GM12801 (cell line): ENCODE results near the gene CNTN4.

Source experiments
- CTCF ChIP-seq: IDR thresholded peaks from one replicate; pipeline ENCODE4 v1.5.1; 2011; ENCODE audit warnings: control low read depth; ENCODE audit not compliant: insufficient read length; ENCODE audit errors: extremely low read depth

Gene CNTN4

DNA sequence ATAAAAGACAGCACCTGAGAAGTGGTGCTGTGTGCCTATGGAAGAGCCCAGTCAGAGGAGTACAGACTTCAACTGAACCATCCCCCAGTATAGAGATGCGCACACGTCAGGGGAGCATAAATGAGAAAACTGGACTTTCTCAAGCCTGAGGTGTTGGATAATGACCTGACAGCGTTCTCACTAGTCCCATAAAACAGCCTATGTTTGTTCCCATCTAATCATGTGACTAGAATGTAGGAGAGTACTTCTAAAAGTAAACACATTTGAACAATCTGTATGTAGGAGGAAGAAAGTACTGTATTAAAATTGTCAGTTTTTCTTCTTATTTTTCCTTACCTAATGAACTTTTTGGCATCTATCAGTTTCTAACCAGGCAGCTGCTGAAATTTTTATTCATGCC, 498.9 kb downstream of the CNTN4 start:
- TF ChIP-seq CTCF = no peak

GRCh38 chr3:2599471-2599870, 500.8 kb downstream of the CNTN4 start:
- no peak for TF ChIP-seq CTCF

- no peak for TF ChIP-seq CTCF
Observed at GRCh38 chr3:2603692-2604289, 505.1 kb downstream of the CNTN4 start.

- TF ChIP-seq CTCF = no peak
Observed at GRCh38 chr3:2614578-2614977, 515.9 kb downstream of the CNTN4 start.

DNA sequence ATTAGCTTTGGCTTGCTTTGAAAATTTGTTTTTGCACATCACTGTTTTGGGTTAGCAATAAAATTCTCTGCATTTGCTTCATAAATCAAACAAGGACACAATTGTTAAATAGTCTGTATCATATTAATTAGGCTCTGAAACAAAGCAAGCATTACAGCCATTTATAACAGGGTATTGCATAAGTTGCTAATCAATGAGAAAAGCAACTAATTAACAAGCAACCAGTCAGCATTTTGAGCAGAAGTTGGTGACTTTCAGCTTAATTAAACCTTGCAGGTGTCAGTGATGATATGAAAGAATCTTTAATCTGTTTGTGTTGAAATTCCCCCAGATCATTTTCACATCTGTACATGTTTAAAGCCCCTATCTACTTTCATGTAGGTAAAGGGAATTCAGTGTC, 516.4 kb downstream of the CNTN4 start:
- no peak for TF ChIP-seq CTCF

DNA sequence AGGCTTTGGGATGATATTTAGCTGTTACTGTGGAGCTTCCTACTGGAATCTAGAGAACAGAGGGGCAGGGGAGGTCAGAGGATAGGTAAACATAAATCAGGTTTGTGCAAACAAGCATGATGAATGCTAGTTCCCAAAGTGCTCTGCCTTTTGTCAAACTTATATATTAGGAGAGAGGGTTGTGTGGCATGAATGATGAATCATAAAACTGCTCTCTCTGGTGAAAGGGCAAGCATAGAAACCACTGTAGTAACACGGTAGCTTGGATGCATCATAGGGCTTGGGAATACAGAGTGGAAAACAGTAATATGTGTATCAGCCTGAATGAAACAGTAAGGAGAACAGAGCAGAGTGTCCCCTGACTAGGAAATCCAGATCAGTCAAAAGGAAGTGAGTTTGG, 524.8 kb downstream of the CNTN4 start:
- no peak for TF ChIP-seq CTCF

- no peak for TF ChIP-seq CTCF
Observed at GRCh38 chr3:2628117-2628516, 529.5 kb downstream of the CNTN4 start.
